KMS-11 (cell line): Measurements from ENCODE around the gene EHBP1L1.

Experiments
- H2AFZ ChIP-seq: fragments of 200-600 bp; sonication (generic); 2 replicates; pipeline ENCODE4 v1.6.1; 2016; ENCODE audit warnings: antibody characterized with exemption, mixed run types, low read depth
- H3K27ac ChIP-seq: fragments of 200-600 bp; sonication (generic); 2 replicates; pipeline ENCODE4 v1.6.1; 2016; ENCODE audit warnings: mild to moderate bottlenecking, mixed run types
- H3K27me3 ChIP-seq: fragments of 200-600 bp; sonication (generic); 2 replicates; pipeline ENCODE4 v1.6.1; 2017; ENCODE audit warnings: mild to moderate bottlenecking, low read depth, mixed run types, moderate library complexity; ENCODE audit not compliant: insufficient read depth
- H3K36me3 ChIP-seq: fragments of 200-600 bp; sonication (generic); 2 replicates; pipeline ENCODE4 v1.6.1; 2017; ENCODE audit warnings: mild to moderate bottlenecking, mixed run types; ENCODE audit not compliant: insufficient read depth
- H3K4me1 ChIP-seq: fragments of 200-600 bp; sonication (generic); 2 replicates; pipeline ENCODE4 v1.6.1; 2016; ENCODE audit warnings: mild to moderate bottlenecking, low read depth, mixed run types; ENCODE audit not compliant: poor library complexity, severe bottlenecking
- H3K4me2 ChIP-seq: fragments of 200-600 bp; sonication (generic); 2 replicates; pipeline ENCODE4 v1.7.0; 2016; ENCODE audit warnings: mild to moderate bottlenecking, mixed run types
- H3K4me3 ChIP-seq: fragments of 200-600 bp; sonication (generic); IDR thresholded peaks from 2 replicates; pipeline ENCODE4 v1.6.1; 2017; ENCODE audit warnings: low read depth, low read length, mixed read lengths; ENCODE audit not compliant: insufficient read depth
- H3K79me2 ChIP-seq: fragments of 200-600 bp; sonication (generic); 2 replicates; pipeline ENCODE4 v1.6.1; 2016; ENCODE audit warnings: low read depth, mixed run types; ENCODE audit not compliant: insufficient read depth
- H3K9ac ChIP-seq: fragments of 200-600 bp; sonication (generic); 2 replicates; pipeline ENCODE4 v1.6.1; 2016; ENCODE audit warnings: mild to moderate bottlenecking, mixed run types
- H4K20me1 ChIP-seq: fragments of 200-600 bp; sonication (generic); 2 replicates; pipeline ENCODE4 v1.6.1; 2016; ENCODE audit warnings: mild to moderate bottlenecking, mixed run types; ENCODE audit not compliant: insufficient read depth
- CTCF ChIP-seq: fragments of 200-600 bp; sonication (generic); conservative IDR thresholded peaks from 2 replicates; pipeline ENCODE4 v1.6.1; 2017; ENCODE audit warnings: low read depth, mild to moderate bottlenecking, antibody characterized with exemption, low read length, moderate library complexity, mixed read lengths

The EHBP1L1 gene

GRCh38 chr11:65579291-65579690 lies 3.4 kb downstream of the EHBP1L1 start:
- no peak overlapping the region; the same call in 1 of the 2 replicates for H3K27ac ChIP-seq
- no peak overlapping the region for H3K4me2 ChIP-seq
- H4K20me1 ChIP-seq: no peaks in the 10 kb centered on the region
- peaks cover 35% of the 10 kb centered on the region for H3K4me1 ChIP-seq
- no peak overlapping the region for H2AFZ ChIP-seq
- no peak for TF ChIP-seq CTCF
- no peaks in the 10 kb centered on the region for H3K27me3 ChIP-seq
- H3K36me3 ChIP-seq: no peaks in the 10 kb centered on the region; the same call in 1 of the 2 replicates
- H3K4me3 ChIP-seq: no peak overlapping the region
- peaks cover 28% of the 10 kb centered on the region for H3K79me2 ChIP-seq
- no peak overlapping the region for H3K9ac ChIP-seq

DNA sequence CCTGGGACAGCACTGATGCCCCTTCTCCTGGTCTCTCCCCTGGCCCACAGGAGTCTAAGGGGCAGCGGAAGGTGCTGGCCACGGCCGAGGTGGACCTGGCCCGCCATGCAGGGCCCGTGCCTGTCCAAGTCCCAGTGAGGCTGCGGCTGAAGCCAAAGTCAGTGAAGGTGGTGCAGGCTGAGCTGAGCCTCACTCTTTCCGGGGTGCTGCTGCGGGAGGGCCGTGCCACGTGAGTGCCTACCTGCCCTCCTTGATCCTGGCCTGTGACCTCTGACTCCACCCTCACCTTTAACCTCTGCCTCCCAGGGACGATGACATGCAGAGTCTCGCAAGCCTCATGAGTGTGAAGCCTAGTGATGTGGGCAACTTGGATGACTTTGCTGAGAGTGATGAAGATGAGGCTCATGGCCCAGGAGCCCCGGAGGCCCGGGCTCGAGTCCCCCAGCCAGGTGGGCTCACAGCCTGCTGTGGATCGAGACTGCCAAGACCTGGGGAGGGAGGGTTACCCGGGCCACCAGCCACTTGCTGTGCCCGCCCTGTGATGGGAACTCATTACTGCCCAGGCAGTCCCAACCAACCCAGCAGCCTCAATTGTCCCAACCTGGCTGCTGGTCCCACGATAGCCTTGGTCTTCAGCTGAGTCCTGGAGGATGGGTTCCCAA lies 4.3 kb downstream of the EHBP1L1 start:
- Histone ChIP-seq H3K4me3 (no peak overlapping the region), H3K4me2 (no peak overlapping the region), H3K79me2 (peaks cover 28% of the 10 kb centered on the region), H3K27ac (no peak overlapping the region), H2AFZ (no peak overlapping the region), H3K9ac (no peak overlapping the region), H3K27me3 (no peaks in the 10 kb centered on the region), H3K36me3 (no peaks in the 10 kb centered on the region; the same call in 1 of the 2 replicates), H4K20me1 (no peaks in the 10 kb centered on the region), H3K4me1 (peaks cover 34% of the 10 kb centered on the region)
- no peak for TF ChIP-seq CTCF

- H2AFZ ChIP-seq: no peak overlapping the region
- H3K4me2 ChIP-seq: no peak overlapping the region
- H3K9ac ChIP-seq: no peak overlapping the region
- H3K79me2 ChIP-seq: peaks cover 28% of the 10 kb centered on the region
- peaks cover 35% of the 10 kb centered on the region for H3K4me1 ChIP-seq
- TF ChIP-seq CTCF: no peak
- H3K27me3 ChIP-seq: no peaks in the 10 kb centered on the region
- H4K20me1 ChIP-seq: no peaks in the 10 kb centered on the region
- no peak overlapping the region for H3K4me3 ChIP-seq
- no peak overlapping the region for H3K27ac ChIP-seq
- no peaks in the 10 kb centered on the region; the same call in 1 of the 2 replicates for H3K36me3 ChIP-seq
Measured at GRCh38 chr11:65580756-65581155, 4.9 kb downstream of the EHBP1L1 start.

- H2AFZ ChIP-seq: no peak overlapping the region
- no peaks in the 10 kb centered on the region for H3K27me3 ChIP-seq
- no peak overlapping the region for H3K4me3 ChIP-seq
- peak overlapping the region; percentile 28; the same call in 1 of the 2 replicates for H3K27ac ChIP-seq
- peaks cover 47% of the 10 kb centered on the region for H3K4me1 ChIP-seq
- TF ChIP-seq CTCF: no peak
- peaks cover 18% of the 10 kb centered on the region for H3K79me2 ChIP-seq
- H3K36me3 ChIP-seq: no peaks in the 10 kb centered on the region; the same call in 1 of the 2 replicates
- no peak overlapping the region for H3K4me2 ChIP-seq
- no peak overlapping the region for H3K9ac ChIP-seq
- no peaks in the 10 kb centered on the region for H4K20me1 ChIP-seq
Measured at GRCh38 chr11:65581928-65582327, 6.1 kb downstream of the EHBP1L1 start.
